Right forelimb (tissue), 1 donor: ENCODE measurements around the gene MIGA2.
"Not testable (repeated sequence)": the region's sequence is repeated elsewhere in the genome, so short reads cannot be mapped to it uniquely, and the experiment has no call there.

ENCODE experiments used
- DNase-seq: peaks from one replicate; pipeline ENCODE4 v3.0.0-alpha.2; 2018

Gene MIGA2

GRCh38 chr9:129036241-129036922, at the start of gene MIGA2:
Gene MIGA2 (plus strand): TSS chr9:129036626. CDS start chr9:129040595, 3,969 bp downstream.
- DNase-seq, result peak; percentile 95

DNA sequence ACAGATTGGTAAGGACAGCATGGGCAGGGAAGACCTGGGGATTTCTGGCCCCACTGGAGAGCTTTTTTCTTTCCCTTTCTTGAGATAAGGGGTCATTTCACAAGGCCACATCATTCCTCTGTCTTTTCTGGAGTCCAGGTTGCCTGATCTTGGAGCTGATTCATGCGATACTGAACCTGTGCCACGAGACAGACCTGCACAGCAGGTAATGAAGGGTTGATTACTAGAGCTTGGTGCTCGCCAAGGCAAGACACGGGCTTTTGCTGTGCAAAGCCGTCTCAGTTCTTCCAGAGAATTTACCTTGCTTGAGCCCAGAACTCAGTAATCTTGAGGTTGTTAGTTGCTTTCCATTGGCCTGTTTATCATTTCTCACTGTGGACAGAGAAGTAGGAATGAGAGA, 49.8 kb upstream of the MIGA2 start:
- DNase-seq, result no peak

DNA sequence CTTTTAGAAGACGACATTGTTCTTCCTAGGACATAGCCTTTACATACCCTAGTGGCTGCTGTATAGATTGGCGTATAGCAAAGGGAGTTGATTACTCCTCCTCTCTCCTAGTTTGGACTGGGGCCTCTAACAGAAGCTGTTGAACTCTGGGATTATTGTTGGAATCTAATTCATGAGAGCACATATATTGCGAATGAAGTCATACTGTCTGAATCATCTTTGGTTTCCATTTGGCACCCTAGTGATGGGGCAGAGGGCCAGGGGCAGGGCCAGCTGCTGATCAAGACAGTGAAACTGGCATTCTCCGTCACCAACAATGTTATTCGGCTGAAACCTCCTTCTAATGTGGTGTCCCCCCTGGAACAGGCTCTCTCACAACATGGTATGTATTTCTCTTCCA, 48.6 kb upstream of the MIGA2 start:
- peak; percentile 81 for DNase-seq

DNA sequence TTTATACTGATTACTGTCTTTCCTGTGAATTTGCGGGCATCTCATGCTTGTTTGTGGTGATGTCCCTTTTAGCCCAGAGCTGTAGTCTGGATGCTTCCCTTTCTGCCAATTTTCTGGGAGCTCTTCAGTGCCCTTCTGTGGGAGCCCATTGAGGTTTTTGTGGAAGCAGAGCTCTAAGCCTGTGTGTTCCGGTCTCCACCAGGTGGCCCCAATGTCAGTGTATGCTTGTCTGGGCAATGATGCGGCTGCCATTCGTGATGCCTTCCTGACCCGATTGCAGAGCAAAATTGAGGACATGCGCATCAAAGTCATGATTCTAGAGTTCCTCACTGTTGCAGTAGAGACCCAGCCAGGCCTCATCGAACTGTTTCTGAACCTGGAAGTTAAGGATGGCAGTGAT, 43.4 kb upstream of the MIGA2 start:
- DNase-seq, result no peak

DNA sequence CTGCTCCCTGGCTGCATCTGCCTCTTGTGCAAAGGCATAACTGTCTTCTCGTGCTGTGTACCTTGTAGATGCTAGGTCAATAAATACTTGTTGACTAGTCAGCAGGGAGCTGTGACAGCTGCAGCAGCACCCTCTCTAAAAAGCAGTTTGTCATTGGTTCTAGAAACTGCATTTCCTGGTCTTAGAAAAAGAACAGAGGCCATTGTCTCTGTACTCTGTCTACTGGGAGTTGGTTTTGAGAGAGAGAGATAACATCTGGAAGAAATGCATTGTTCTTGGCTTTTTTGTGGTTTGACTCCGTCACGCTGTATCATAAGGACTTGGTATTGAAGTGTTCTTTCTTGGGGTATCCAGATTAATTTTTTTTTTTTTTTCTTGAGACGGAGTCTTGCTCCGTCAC, 40.6 kb upstream of the MIGA2 start:
- DNase-seq, result no peak

GRCh38 chr9:128998462-128998861, 38.0 kb upstream of the MIGA2 start:
- DNase-seq, result no peak

DNA sequence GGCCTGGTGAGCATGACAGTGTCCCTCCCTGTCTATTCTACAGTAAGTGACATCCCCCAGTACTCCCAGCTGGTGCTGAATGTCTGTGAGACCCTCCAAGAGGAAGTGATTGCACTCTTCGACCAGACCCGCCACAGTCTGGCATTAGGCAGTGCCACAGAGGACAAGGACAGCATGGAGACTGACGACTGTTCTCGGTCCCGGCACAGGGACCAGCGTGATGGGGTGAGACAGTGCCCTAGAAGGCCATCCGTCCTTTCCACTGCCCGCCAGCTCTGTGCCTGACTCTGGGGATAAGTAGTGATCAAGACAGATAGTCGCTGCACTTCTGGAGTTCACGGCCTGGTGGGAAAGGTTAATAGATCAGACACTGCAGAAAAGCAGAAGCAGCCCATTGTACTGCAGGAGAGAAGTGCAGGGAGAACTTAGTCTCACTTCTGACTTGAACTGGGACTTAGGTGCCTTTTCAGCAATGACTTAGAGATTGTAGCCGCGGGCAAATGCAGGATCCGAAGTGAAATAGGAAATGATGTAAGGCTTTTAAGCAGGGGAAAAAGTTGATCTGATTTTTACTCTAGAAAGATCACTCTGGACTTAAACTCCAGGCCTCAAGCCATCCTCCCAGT, 36.7 kb upstream of the MIGA2 start:
- no peak for DNase-seq

DNA sequence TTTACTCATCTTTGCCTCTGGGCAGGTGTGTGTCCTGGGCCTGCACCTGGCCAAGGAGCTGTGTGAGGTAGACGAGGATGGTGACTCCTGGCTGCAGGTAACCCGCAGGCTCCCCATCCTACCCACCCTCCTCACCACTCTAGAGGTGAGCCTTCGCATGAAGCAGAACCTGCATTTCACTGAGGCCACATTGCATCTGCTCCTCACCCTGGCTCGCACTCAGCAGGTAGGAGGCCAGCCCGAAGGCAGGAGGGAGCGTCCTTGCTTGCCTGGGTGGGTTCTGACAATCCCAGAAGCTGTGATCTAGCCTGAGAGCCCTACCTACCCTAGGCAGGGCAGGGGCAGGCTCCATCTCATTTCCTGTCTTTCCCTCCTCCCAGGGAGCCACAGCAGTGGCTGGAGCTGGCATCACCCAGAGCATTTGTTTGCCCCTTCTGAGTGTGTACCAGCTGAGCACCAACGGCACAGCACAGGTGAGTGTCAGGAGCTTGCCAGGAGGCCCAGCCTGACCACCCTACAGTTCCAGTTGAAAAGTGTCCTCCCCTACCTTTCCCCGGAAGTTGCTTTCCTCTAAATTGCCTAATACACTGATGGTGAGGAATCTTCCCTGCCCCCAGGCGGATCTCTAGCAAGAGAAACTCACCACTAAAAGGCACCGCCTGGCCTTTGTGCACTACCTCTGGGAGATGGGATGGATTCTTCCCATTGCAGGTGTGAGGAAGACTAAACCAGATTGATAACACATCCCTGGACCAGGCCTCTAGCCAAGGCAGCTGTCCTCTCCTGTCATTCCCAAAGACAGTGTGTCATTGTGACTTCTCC, 34.7 kb upstream of the MIGA2 start:
- DNase-seq, result no peak

DNA sequence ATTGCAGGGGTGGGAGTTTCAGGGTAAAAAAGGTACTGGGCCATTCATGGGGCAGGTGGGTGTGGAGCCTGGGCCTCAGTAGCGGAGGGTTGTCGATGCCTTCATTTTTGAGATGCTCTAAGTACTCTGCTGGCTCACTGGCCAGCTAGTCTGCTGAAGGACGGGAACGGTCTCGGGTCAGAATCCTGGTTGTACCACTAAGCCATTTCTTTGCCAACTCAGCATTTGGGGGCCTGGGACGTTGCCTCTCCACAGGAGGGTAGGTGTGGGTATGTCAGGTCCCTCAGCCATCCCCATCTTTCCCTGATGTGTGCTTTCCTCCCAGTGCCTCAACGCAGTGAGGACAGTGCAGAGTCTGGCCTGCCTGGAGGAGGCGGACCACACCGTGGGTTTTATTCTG, 33.4 kb upstream of the MIGA2 start:
- no peak for DNase-seq

GRCh38 chr9:129004173-129004572, 32.3 kb upstream of the MIGA2 start:
- not testable (repeated sequence) for DNase-seq

DNA sequence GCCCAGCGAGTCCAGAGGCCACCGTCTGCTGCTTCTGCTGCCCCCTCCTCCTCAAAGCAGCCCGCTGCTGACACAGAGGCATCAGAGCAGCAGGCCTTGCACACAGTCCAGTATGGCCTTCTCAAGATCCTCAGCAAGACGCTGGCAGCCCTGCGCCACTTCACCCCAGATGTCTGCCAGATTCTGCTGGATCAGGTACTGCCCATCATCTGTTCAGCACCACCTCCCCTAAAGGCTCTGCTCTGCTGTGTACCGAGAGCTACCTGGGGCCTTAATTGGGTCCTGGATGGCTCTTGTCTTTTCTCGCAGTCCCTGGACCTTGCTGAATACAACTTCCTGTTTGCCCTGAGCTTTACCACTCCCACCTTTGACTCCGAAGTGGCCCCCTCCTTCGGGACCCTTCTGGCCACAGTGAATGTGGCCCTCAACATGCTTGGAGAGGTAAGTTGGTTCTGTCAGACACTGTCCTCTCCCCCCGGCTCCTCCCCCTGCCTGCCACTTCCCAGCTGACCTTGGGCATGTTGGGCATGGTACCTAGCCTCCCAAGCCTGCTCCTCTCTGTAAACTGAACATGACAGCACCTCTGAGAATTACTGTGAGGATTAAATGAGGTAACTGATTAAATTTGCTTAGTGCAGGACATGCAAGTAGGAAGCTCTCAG, 31.0 kb upstream of the MIGA2 start:
- no peak for DNase-seq

DNA sequence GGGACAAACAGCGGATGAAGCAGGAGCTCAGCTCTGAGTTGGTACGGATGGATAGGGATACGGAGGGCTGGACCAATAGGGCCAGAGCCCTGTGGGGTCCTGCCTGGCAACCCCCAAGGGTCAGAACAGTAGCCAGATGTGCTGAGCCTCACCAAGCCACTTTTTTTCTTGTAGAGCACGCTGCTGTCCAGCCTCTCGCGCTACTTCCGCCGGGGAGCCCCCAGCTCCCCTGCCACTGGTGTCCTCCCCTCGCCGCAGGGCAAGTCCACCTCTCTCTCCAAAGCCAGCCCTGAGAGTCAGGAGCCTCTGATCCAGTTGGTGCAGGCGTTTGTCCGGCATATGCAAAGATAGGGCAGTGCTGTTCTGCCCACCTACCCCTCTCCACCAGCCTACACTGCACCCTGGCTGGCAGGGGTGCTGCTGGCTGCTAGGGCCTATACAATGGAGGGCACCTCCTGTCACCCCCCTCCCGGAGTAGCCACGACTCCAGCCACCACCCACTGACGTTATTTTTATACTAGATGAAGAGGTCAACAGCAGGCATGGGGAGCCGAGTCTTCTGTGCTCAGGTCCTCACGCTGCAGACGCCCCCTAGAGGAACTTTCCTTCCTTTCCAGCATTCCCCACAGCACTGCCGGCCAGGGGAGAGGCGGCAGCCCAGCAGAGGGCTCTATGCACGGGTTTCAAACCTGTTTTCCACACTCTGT, 29.9 kb upstream of the MIGA2 start:
- DNase-seq, result peak; percentile 64

DNA sequence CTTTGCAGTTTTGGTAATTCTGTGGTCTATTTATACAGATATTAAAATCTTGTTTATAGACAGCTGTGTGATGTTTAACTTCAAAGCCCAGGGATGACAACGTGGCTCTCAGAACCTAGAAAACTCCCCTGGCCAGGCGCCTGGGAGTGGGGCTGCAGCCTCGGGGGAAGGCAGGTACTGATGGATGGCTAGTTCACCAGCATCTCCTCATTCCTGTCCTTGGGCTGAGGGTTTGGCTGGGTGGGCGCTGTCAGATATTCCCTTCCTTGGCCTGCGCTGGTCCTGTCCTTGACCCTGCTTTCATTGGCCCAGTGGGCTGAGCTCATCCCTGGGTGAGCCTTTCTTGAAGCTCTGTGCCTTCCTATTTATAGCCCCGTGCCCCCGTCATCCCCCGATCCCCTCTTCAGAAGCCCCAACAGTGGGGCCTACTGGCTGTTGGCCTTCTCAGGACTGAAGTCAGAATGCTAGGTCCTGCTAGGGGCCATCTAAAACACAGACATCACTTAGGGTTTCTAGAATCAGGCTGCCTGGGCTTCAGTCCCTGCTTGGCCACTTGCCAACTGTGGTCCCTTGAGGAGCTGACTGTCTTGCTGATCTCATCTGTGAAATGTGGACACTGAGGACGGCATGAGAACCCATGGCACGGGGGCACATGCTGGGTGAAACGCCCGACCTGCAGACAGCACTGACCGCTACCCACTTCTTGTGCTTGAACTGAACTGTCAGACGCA, 29.2 kb upstream of the MIGA2 start:
- DNase-seq, result no peak

GRCh38 chr9:129007766-129008468, 28.5 kb upstream of the MIGA2 start:
- no peak for DNase-seq

- DNase-seq, result no peak
Measured at GRCh38 chr9:129008469-129008965, 27.9 kb upstream of the MIGA2 start.

DNA sequence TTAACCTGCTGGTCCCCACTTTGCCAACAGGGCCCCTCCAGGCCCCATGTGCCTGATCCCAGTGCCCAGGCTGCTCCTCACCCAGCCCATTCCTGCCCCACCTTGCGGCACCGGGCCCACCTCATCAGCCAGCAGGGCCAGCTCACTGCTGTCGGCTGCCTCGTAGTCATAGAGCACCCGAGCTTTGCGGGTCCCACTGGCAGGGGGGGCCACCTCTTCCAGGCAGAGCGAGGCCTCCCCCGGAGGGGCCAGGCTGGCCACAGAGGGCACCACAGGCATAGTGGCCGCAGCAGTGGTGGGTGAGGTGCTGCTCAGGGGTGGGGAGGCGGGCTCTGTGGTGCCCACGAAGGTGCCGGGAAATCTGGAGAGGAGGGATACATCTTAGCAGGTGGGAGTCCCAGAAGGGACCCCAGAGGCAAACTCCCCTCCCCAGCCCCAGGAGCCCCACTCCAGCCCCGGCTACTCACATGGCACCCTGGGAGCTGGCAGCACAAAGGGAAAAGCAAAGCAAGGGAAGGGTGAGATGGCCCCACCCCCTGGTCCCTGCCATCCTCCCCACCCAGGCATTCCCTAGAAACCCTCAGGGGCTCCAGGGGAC, 27.3 kb upstream of the MIGA2 start:
- no peak for DNase-seq

- DNase-seq, result no peak
Measured at GRCh38 chr9:129009584-129010141, 26.8 kb upstream of the MIGA2 start.

DNA sequence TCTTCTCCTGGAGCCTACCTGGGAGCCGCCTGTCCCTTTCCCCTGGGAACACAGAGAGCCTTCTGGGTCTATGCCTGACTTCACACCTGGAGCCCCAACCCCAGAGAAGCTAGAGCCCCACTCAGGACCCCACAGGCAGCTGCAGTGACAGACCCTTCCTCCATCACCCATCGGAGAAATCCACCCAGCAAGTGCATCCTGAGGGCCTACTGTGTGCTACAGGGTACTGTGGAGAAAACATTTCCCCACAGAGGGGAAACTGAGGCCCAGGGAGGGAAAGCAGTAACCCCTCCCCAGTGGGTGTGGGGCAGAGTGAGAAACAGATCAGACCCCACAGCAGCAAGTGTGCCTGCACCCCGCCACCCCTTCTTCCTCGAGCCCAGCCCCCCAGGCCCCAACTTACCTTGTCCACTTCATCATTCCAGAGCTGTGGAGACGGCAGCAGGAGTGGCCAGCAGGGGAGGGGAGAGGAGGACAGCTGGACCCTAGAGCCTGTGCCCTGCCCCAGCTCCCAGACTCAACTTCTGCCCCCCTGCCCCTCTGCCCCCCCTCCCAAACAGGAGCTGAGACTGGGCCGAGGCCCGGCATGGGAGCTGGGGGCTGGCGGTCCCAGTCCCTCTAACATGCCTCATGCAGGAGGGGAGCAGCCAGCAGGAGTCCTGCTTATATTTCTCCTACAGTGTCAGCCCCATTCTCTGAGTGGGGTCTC, 26.0 kb upstream of the MIGA2 start:
- DNase-seq, result no peak

DNA sequence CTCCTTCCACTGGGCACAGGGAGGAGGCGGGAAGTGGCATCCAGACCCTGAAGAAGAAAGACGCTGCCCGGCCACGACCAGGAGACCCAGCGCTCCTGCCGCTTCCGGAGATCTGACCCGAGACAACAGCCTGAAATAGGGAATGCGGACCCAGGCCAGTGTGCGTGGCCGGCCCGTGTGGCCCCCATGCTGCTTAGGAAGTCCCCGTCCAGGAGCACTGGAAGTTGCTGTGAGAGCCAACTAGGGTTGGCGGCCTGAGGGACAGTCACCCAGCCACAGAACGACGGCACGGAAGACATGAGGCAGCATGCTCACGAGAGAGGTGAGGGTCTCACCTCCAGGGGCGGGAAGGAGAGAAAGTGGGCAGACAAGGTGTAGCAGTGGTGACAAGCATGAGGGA, 25.3 kb upstream of the MIGA2 start:
- DNase-seq, result no peak

DNA sequence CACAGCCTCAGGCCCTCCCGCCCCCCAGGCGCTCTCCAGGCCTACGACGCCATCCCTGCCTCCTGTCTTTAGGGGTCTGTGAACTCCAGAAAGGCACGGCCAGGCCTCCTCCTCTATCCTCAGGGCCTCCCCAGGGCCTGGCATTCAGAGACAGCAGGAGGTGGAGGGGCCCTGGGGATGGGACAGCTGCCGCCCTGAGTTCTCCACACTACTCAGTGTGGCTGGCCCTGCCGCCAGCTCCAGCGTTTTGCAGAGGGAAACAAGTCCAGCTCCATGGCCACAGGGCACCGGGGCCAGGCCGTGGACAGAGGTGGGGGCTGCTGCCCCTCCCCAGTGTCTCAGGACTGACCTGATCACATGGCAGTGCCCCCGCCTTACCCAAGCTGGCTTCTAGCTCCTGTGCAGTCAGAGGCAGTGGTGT, 24.7 kb upstream of the MIGA2 start:
- no peak for DNase-seq
